Endothelial cell of umbilical vein (primary cell): Measurements from ENCODE around the gene RGSL1. TPM values are rescaled to one million over a fixed set of nuclear protein-coding genes. Genes with fewer than 3 reads are reported as not detected.

Source experiments
- BruUV-seq: library from RNA; stranded (reverse); fragments of 400-500 nt; replicated peaks from 2 replicates; lab custom pipeline; 2021; lab: Mats Ljungman, UMichigan
- CTCF ChIA-PET: fragments of 300-600, 350-600 bp; sonication (Branson Sonifier 250); formaldehyde crosslinking; loops from one replicate; lab custom pipeline; 2021; ENCODE audit warnings: antibody characterized with exemption, inconsistent platforms; lab: Charles Lee
- POLR2A ChIA-PET: fragments of 300-600, 350-600 bp; sonication (Branson Sonifier 250); formaldehyde crosslinking; loops from one replicate; lab custom pipeline; 2021; ENCODE audit warnings: antibody characterized with exemption, inconsistent platforms; lab: Charles Lee
- DNase-seq: peaks from one replicate; pipeline ENCODE4 v3.0.0-alpha.2; 2011; ENCODE audit warnings: low read depth, low spot score
- FAIRE-seq: peaks from 2 replicates; lab custom pipeline; 2011; peaks lifted over from hg19 to GRCh38; lab: Jason Lieb, UNC
- H2AFZ ChIP-seq: 2 replicates; pipeline ENCODE4 v1.6.0; 2012; ENCODE audit warnings: low read depth, low read length, control low read depth, inconsistent platforms
- H3K27ac ChIP-seq: 2 replicates; pipeline ENCODE4 v1.5.1; 2011; ENCODE audit warnings: low read depth, mild to moderate bottlenecking, control low read depth, low read length, moderate library complexity; ENCODE audit not compliant: insufficient read depth
- H3K27me3 ChIP-seq, 2 experiments: 2 replicates each; pipeline versions ENCODE4 v1.6.0 to v1.6.1; 2011; ENCODE audit warnings: low read length in 2 of 2, mixed read lengths in 1 of 2; ENCODE audit not compliant: control insufficient read depth in 2 of 2, insufficient read depth in 2 of 2
- H3K36me3 ChIP-seq, 2 experiments: 2 replicates in 1 of 2; 3 replicates in 1 of 2; pipeline ENCODE4 v1.5.1; 2011; ENCODE audit warnings: low read length in 2 of 2, mild to moderate bottlenecking in 1 of 2, moderate library complexity in 1 of 2; ENCODE audit not compliant: control insufficient read depth in 2 of 2, insufficient read depth in 2 of 2; ENCODE audit errors: extremely low read depth in 1 of 2
- H3K4me1 ChIP-seq: 3 replicates; pipeline ENCODE4 v1.5.1; 2011; ENCODE audit warnings: mild to moderate bottlenecking, low read length; ENCODE audit not compliant: control insufficient read depth, insufficient read depth; ENCODE audit errors: extremely low read depth
- H3K4me2 ChIP-seq: 2 replicates; pipeline ENCODE4 v1.6.1; 2011; ENCODE audit warnings: low read length, control low read depth, mixed read lengths; ENCODE audit not compliant: insufficient read depth
- H3K4me3 ChIP-seq, 3 experiments: fragments of 200-600 bp in 1 of 3; sonication (generic), shearing (Covaris generic) in 1 of 3; replicated peaks in 1 of 3; 2 replicates each; pipeline ENCODE4 v1.5.1; 2011 to 2016; ENCODE audit warnings: control low read depth in 3 of 3, low read length in 3 of 3, mild to moderate bottlenecking in 2 of 3, inconsistent platforms in 1 of 3, low read depth in 1 of 3, moderate library complexity in 1 of 3; ENCODE audit not compliant: insufficient read depth in 1 of 3
- H3K79me2 ChIP-seq: 2 replicates; pipeline ENCODE4 v1.6.0; 2012; ENCODE audit warnings: low read length, inconsistent platforms; ENCODE audit not compliant: control insufficient read depth, insufficient read depth
- H3K9ac ChIP-seq: replicated peaks from 2 replicates; pipeline ENCODE3; 2011; ENCODE audit warnings: low read length, control low read depth; ENCODE audit not compliant: insufficient read depth; ENCODE audit errors: extremely low read depth
- H3K9me1 ChIP-seq: replicated peaks from 3 replicates; pipeline ENCODE4 v1.6.0; 2011; ENCODE audit warnings: mild to moderate bottlenecking, low read length; ENCODE audit not compliant: control insufficient read depth, insufficient read depth; ENCODE audit errors: extremely low read depth
- H3K9me3 ChIP-seq: replicated peaks from 2 replicates; pipeline ENCODE4 v1.5.1; 2012; ENCODE audit warnings: low read length, inconsistent platforms; ENCODE audit not compliant: control insufficient read depth, insufficient read depth
- H4K20me1 ChIP-seq: replicated peaks from 2 replicates; pipeline ENCODE3; 2011; ENCODE audit warnings: mild to moderate bottlenecking, low read length; ENCODE audit not compliant: control insufficient read depth, insufficient read depth; ENCODE audit errors: extremely low read depth
- EZH2 ChIP-seq: IDR thresholded peaks from 2 replicates; pipeline ENCODE4 v1.6.1; 2012; ENCODE audit warnings: borderline replicate concordance, low read depth, mild to moderate bottlenecking, moderate library complexity, low read length, inconsistent platforms; ENCODE audit not compliant: severe bottlenecking
- FOS ChIP-seq: IDR thresholded peaks from 2 replicates; pipeline ENCODE4 v1.6.1; 2011; ENCODE audit warnings: mild to moderate bottlenecking, low read length, moderate library complexity, borderline replicate concordance; ENCODE audit not compliant: insufficient read depth
- GATA2 ChIP-seq: IDR thresholded peaks from 2 replicates; pipeline ENCODE4 v1.7.0; 2011; ENCODE audit warnings: low read depth, mild to moderate bottlenecking, moderate library complexity, mixed read lengths, low read length; ENCODE audit not compliant: insufficient read length, insufficient read depth
- JUN ChIP-seq: IDR thresholded peaks from 2 replicates; pipeline ENCODE4 v1.6.1; 2011; ENCODE audit warnings: borderline replicate concordance, low read depth; ENCODE audit not compliant: insufficient read length, insufficient read depth
- MYC ChIP-seq: IDR thresholded peaks from one replicate; pipeline ENCODE4 v1.6.1; 2011; ENCODE audit warnings: mild to moderate bottlenecking, low read depth, low read length
- POLR2A ChIP-seq: IDR thresholded peaks from 2 replicates; pipeline ENCODE4 v1.6.1; 2012; ENCODE audit warnings: low read depth, mild to moderate bottlenecking, control low read depth, low read length
- POLR2AphosphoS5 ChIP-seq: IDR thresholded peaks from 2 replicates; pipeline ENCODE4 v1.6.1; 2012; ENCODE audit warnings: low read depth, mild to moderate bottlenecking, control low read depth, low read length, moderate library complexity; ENCODE audit not compliant: insufficient read depth
- dilution Hi-C: fragments of 300-500 bp; cut with MboI; formaldehyde crosslinking; loops from one replicate; pipeline ENCODE4 v1.15.0; 2019; ENCODE audit warnings: low sequenced_read_pairs; ENCODE audit not compliant: extremely low pct_ligation_motif_present
- intact Hi-C: fragments of 100-400 bp; cut with micrococcal nuclease; formaldehyde crosslinking; loops from one replicate; pipeline ENCODE4 v1.10.0; 2022
- polyA plus RNA-seq, 4 experiments: library from polyadenylated mRNA; depleted of rRNA in 3 of 4; stranded (reverse) in 3 of 4; unstranded in 1 of 4; fragments of >200 nt; gene quantifications; 2 replicates each; pipeline versions ENCODE4 v1.2.1 to v1.2.3, GENCODE V29; 2011 to 2012; ENCODE audit warnings: missing spikeins in 1 of 4
- total RNA-seq: library from RNA; stranded (reverse); gene quantifications from 2 replicates; pipeline ENCODE4 v1.2.3, GENCODE V29; 2021
- TF ChIP-seq, protein P1 (sequence below), 2 donors: IDR thresholded peaks; 1 replicate in 1 of 2; 2 replicates in 1 of 2; pipeline ENCODE4 v1.5.1; 2011; ENCODE audit warnings: low read length in 2 of 2, mild to moderate bottlenecking in 2 of 2, moderate library complexity in 2 of 2, control low read depth in 1 of 2, inconsistent platforms in 1 of 2, low read depth in 1 of 2; ENCODE audit not compliant: insufficient read depth in 1 of 2; ENCODE audit errors: extremely low read depth in 1 of 2
- TF ChIP-seq, protein P2 (sequence below): IDR thresholded peaks from 2 replicates; pipeline ENCODE4 v1.6.1; 2011; ENCODE audit not compliant: insufficient read depth, insufficient read length

The RGSL1 gene
- total and polyA plus RNA-seq, 2 donors (not counting 3 experiments of a cell fraction or from before 2014, with no cell fraction given), result not detected

DNA sequence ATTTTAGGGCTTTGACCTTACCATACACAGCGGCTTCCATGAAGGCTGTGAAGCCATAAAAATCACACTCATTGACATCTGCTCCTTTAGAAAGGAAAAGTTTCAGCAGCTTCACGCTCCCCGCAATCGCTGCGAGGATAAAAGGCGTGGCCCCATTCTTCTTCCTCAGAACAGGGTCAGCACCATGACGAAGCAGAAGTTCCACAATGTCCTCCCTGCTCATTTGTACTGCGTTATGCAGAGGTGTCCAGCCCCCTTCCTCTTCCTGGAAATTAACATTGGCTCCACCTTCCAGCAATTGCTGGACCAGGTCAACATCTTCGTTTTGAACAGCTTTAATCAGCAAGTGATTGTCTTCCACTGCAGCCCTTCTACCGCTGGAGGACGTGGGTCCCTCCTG is 136.4 kb downstream of the RGSL1 start:
- TF ChIP-seq GATA2 (no peak), POLR2AphosphoS5 (no peak), POLR2A (no peak), MYC (no peak), FOS (no peak), JUN (no peak), EZH2 (no peak)
- TF ChIP-seq, protein P1, sequence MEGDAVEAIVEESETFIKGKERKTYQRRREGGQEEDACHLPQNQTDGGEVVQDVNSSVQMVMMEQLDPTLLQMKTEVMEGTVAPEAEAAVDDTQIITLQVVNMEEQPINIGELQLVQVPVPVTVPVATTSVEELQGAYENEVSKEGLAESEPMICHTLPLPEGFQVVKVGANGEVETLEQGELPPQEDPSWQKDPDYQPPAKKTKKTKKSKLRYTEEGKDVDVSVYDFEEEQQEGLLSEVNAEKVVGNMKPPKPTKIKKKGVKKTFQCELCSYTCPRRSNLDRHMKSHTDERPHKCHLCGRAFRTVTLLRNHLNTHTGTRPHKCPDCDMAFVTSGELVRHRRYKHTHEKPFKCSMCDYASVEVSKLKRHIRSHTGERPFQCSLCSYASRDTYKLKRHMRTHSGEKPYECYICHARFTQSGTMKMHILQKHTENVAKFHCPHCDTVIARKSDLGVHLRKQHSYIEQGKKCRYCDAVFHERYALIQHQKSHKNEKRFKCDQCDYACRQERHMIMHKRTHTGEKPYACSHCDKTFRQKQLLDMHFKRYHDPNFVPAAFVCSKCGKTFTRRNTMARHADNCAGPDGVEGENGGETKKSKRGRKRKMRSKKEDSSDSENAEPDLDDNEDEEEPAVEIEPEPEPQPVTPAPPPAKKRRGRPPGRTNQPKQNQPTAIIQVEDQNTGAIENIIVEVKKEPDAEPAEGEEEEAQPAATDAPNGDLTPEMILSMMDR (IDR thresholded peaks at IDR 0.05; ENCODE audit: extremely low read depth in 1 of 2, insufficient read depth in 1 of 2, low read depth in 1 of 2, low read length in 2 of 2), result no peak
- TF ChIP-seq, protein P2, sequence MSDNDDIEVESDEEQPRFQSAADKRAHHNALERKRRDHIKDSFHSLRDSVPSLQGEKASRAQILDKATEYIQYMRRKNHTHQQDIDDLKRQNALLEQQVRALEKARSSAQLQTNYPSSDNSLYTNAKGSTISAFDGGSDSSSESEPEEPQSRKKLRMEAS, result no peak
- no peaks in the 10 kb centered on the region for H3K27me3 ChIP-seq
- H3K9ac ChIP-seq, result no peak overlapping the region
- FAIRE-seq (no peak), DNase-seq (no peak)
- no peak overlapping the region for H3K27ac ChIP-seq
- no peak overlapping the region for H2AFZ ChIP-seq
- ChIA-PET CTCF (interaction anchor here (1.9 kb wide), 1 partner anchor 15 kb away, joined by 7 read pairs; no protein-coding TSS in a partner anchor), POLR2A (no interaction called here)
- H3K36me3 ChIP-seq, result no peaks in the 10 kb centered on the region
- H4K20me1 ChIP-seq, result no peaks in the 10 kb centered on the region
- dilution Hi-C loops, result no loop called here
- H3K79me2 ChIP-seq, result no peaks in the 10 kb centered on the region
- H3K4me2 ChIP-seq, result no peak overlapping the region
- intact Hi-C loops, result no loop called here
- no peak overlapping the region for H3K4me3 ChIP-seq
- BruUV-seq, result no TSS peak
- peaks cover 9% of the 10 kb centered on the region for H3K4me1 ChIP-seq
- H3K9me3 ChIP-seq, result no peaks in the 10 kb centered on the region
- no peaks in the 10 kb centered on the region for H3K9me1 ChIP-seq
